HG03280 (cell line): ENCODE results near the gene ZC2HC1B.
"Not testable (repeated sequence)": the region's sequence is repeated elsewhere in the genome, so short reads cannot be mapped to it uniquely, and the experiment has no call there.

Source experiments
- ATAC-seq: cut with Tn5 transposase; IDR thresholded peaks from one replicate; pipeline ENCODE4 v1.9.1; 2021; ENCODE audit warnings: mild to moderate bottlenecking, moderate library complexity; ENCODE audit not compliant: unreplicated experiment

ZC2HC1B gene

GRCh38 chr6:143867236-143867635, 3.0 kb downstream of the ZC2HC1B start:
- ATAC-seq, result no peak

DNA sequence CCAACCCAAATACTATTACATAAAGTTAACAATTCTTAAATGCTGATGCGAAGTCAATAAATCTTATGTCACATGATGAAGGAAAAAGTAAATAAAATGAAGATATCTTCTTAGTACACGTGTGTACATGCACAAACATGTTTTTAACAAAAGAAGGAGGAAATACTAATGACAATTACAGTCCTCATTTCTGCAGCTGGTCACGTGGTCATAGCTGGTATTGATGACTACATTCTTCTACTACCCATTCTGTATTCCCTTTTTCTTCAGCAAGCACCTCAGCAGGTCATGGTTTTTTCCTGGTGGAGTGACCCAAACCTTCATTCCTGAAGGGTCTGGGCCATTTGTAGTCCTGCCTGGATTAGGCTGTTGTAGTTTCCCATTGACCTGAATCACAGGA, 4.5 kb downstream of the ZC2HC1B start:
- ATAC-seq, result not testable (repeated sequence)

GRCh38 chr6:143871202-143871730, 7.0 kb downstream of the ZC2HC1B start:
- ATAC-seq, result not testable (repeated sequence)

- ATAC-seq, result peak; percentile 92
These were observed 7.9 kb downstream of the ZC2HC1B start for GRCh38 chr6:143872201-143872600.

- not testable (repeated sequence) for ATAC-seq
These were observed 9.3 kb downstream of the ZC2HC1B start for GRCh38 chr6:143873600-143873999.

GRCh38 chr6:143874503-143874902, 10.2 kb downstream of the ZC2HC1B start:
- not testable (repeated sequence) for ATAC-seq

DNA sequence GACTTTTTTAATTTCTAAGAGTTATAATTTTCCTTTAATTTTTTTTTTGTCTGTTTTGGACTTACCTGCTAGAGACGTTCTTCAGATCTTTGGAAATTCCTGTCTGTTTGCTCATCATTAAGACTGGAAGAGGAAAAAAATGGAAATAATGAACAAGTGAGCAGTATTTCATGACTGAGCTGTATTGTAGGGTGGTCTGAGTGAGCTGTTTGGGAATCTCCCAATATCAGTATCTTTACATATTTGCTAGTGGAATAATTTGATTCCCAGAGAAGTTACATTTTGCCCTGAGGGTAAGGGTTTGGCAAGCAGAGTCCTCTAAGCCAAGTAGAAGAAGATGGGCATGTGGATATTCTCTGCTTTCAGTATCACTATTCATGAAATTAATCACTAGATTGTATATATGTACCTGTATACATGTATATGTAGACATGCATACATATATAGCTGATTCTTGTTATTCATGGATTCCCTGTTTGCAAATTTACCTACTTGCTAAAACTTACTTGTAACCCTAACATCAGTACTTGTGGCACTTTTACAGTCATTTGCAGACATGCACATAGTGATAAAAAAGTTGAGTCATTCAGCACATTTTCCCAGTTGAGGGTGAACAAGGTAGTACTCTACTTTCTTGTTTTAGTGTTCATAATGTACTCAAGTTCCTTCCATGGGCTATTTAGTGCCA, 13.5 kb downstream of the ZC2HC1B start:
- ATAC-seq, result no peak

GRCh38 chr6:143878272-143878760, 14.0 kb downstream of the ZC2HC1B start:
- no peak for ATAC-seq

- no peak for ATAC-seq
These were observed 16.1 kb downstream of the ZC2HC1B start for GRCh38 chr6:143880412-143880811.

- no peak for ATAC-seq
These were observed 18.2 kb downstream of the ZC2HC1B start for GRCh38 chr6:143882401-143882930.

- no peak for ATAC-seq
These were observed 20.1 kb downstream of the ZC2HC1B start for GRCh38 chr6:143884216-143884900.

GRCh38 chr6:143885116-143885515, 20.8 kb downstream of the ZC2HC1B start:
- no peak for ATAC-seq

DNA sequence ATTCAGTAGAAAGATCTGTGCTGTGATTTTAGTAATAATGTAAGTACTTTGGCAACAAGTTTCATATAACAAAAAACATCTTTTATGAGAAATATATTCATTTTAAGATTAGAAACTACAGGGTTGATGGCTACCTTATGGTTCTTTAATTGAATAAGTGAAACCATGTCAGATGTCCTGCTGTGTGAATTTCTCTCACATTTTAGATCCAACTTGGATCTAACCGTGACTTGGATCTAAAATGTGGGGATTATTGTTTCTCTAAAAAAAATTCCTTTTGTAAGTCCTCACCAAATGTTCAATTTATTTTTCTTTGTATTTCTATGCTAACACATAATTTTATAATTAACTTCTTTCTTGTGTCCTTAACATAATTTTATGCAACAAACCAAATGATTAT, 30.4 kb downstream of the ZC2HC1B start:
- no peak for ATAC-seq

DNA sequence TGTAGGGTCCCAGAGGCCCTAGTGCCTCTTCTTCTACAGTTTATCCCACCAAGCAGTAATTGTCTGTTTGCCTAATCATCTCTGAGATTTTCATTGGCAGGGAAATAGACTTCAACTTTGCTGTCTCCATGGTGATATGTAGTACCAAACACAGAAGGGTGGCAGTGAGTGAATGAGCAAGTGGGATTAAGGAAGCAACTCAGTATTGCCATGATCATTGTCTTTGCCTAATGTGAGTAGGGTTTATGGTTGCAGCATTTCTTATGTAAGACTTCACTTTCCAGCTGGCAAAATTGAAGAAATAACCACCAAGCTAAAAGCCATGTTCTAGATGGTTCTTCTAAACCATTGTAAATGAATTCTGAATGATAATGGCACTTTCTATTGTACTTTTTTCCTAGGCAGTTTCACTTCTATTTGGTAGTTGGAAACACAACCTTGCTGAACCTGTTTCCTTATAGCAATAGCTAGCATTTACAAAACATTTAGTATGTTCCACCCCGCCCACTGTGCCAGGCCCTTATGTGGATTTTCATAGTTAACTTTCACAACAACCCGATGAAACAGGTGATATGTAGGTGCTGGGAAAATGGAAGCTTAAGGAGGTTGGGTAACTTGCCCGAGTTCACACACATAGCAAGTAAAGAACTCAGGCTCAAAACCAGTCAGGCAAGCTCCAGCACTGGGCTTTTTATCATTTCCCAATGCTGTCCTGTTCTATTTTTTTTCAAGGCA, 32.0 kb downstream of the ZC2HC1B start:
- ATAC-seq, result no peak

GRCh38 chr6:143900358-143900757, 36.1 kb downstream of the ZC2HC1B start:
- ATAC-seq, result no peak

- ATAC-seq, result peak; percentile 92
These were observed 37.8 kb downstream of the ZC2HC1B start for GRCh38 chr6:143901885-143902750.

GRCh38 chr6:143902827-143903226, 38.6 kb downstream of the ZC2HC1B start:
- ATAC-seq, result no peak

GRCh38 chr6:143911028-143911427, 46.8 kb downstream of the ZC2HC1B start:
- ATAC-seq, result no peak

DNA sequence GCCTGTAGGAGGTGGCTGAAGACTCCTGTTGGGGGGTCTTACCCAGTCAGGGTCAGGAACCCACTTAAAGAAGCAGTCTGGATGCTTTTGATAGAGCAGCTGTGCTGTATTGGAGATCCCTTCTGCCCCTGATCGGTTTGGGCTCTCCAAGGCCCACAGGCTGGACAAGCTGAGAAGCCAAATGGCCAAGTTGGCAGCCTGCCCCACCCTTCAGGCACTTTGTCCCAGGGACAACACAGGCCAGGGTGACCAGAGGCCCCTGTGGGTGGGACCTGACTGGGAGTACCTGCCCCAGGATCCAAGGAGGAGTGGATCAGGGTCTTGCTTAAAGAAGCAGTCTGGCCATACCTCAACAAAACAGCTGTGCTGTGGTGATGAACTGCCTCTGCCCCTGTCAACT, 48.4 kb downstream of the ZC2HC1B start:
- ATAC-seq, result no peak

- ATAC-seq, result not testable (repeated sequence)
These were observed 52.8 kb downstream of the ZC2HC1B start for GRCh38 chr6:143917026-143917425.
